GM06990 (cell line): Measurements from ENCODE around the gene TRIM9.

Source experiments
- DNase-seq: peaks from one replicate; pipeline ENCODE4 v3.0.0-alpha.2; 2011; ENCODE audit not compliant: insufficient read length; ENCODE audit errors: extremely low read depth
- H3K27me3 ChIP-seq: replicated peaks from 2 replicates; pipeline ENCODE4 v1.6.0; 2011; ENCODE audit warnings: low read length; ENCODE audit not compliant: control insufficient read depth, insufficient read depth
- H3K36me3 ChIP-seq: 2 replicates; pipeline ENCODE4 v1.5.1; 2011; ENCODE audit warnings: low read length; ENCODE audit not compliant: control insufficient read depth, insufficient read depth
- H3K4me3 ChIP-seq: replicated peaks from 2 replicates; pipeline ENCODE4 v1.5.1; 2011; ENCODE audit warnings: low read depth, mild to moderate bottlenecking, control low read depth, low read length
- TF ChIP-seq, protein P1 (sequence below): IDR thresholded peaks from 2 replicates; pipeline ENCODE4 v1.5.1; 2011; ENCODE audit warnings: low read length, control low read depth, mild to moderate bottlenecking, inconsistent platforms; ENCODE audit not compliant: insufficient read depth, poor library complexity, severe bottlenecking

TRIM9 gene

DNA sequence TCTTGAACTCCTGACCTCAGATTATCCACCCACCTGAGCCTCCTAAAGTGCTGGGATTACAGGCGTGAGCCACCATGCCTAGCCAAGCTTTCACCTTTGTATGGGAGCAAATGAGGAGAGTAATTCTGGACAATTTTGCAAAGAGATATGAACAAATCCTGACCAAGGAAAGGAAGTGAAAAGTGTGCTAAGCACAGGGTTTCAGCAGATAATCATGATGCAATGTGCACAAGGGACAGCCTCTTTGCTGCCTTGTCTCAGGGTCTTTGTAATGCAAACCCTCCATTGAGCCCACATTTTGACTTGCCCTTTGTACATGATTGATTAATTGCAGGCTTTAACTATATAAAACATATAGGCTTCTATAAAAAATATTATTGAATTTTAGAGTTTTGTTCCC is 141.4 kb downstream of the TRIM9 start:
- TF ChIP-seq, protein P1, sequence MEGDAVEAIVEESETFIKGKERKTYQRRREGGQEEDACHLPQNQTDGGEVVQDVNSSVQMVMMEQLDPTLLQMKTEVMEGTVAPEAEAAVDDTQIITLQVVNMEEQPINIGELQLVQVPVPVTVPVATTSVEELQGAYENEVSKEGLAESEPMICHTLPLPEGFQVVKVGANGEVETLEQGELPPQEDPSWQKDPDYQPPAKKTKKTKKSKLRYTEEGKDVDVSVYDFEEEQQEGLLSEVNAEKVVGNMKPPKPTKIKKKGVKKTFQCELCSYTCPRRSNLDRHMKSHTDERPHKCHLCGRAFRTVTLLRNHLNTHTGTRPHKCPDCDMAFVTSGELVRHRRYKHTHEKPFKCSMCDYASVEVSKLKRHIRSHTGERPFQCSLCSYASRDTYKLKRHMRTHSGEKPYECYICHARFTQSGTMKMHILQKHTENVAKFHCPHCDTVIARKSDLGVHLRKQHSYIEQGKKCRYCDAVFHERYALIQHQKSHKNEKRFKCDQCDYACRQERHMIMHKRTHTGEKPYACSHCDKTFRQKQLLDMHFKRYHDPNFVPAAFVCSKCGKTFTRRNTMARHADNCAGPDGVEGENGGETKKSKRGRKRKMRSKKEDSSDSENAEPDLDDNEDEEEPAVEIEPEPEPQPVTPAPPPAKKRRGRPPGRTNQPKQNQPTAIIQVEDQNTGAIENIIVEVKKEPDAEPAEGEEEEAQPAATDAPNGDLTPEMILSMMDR = no peak
- DNase-seq = no peak
- H3K27me3 ChIP-seq = no peaks in the 10 kb centered on the region
- no peaks in the 10 kb centered on the region for H3K36me3 ChIP-seq
- H3K4me3 ChIP-seq = no peak overlapping the region

DNA sequence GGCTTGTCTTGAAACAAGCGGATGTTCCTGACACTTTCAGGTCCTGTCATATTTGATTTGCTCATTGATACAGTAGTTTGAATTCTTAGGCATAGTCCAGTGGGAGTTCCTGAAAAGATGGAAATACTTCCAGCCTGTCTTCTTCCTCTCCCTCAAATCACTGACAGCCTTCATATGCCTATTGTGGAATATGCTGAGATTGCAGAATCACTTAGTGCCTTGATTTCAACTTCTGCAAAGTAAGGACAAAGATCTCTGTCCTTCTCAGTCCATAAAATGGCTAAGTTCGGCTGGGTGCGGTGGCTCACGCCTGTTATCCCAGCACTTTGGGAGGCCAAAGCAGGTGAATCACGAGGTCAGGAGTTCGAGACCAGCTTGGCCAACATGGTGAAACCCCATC is 143.9 kb downstream of the TRIM9 start:
- H3K27me3 ChIP-seq = no peaks in the 10 kb centered on the region
- no peak for DNase-seq
- no peaks in the 10 kb centered on the region for H3K36me3 ChIP-seq
- TF ChIP-seq, protein P1 = no peak
- H3K4me3 ChIP-seq = no peak overlapping the region

DNA sequence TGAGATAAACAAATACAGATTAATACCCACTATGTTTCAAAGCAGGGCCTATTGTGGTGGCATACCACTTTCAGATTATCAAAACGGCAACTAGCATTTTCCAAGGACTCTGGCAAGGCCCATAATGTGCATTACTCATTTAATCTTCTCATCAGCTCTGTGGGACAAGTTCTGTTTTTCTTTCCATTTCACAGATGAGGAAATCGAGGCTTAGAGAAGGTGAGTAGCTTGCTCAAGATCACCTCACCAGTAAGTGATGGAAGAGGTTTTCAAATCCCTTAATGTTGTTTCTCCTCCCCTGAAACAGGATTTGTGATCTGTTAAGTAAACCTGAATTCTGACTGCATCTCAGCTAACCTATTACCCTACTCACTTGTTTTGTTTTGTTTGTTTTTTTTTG is 146.7 kb downstream of the TRIM9 start:
- TF ChIP-seq, protein P1 = no peak
- Histone ChIP-seq H3K27me3 (peaks cover 6% of the 10 kb centered on the region), H3K36me3 (no peaks in the 10 kb centered on the region), H3K4me3 (no peak overlapping the region)
- DNase-seq = no peak

DNA sequence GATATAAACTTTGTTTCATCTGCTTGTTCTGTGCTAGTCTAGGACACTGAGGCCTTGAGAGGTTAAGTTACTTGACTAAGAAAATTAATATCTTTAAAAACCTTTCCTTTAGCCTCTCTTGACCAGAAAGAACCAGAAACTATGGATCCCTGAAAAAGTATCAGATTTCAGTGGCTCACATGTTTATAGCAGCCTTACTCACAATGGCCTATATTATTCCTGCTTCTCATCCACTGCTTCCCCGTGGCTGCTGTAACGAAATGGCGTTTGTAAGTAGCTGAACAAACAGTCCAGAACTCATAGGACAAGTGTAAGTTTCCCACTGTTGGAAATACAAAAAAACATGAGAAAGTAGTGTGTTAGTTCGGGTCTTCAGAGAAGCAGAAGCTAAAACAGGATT is 147.5 kb downstream of the TRIM9 start:
- Histone ChIP-seq H3K36me3 (no peaks in the 10 kb centered on the region), H3K27me3 (peaks cover 8% of the 10 kb centered on the region), H3K4me3 (no peak overlapping the region)
- no peak for DNase-seq
- TF ChIP-seq, protein P1 = no peak

DNA sequence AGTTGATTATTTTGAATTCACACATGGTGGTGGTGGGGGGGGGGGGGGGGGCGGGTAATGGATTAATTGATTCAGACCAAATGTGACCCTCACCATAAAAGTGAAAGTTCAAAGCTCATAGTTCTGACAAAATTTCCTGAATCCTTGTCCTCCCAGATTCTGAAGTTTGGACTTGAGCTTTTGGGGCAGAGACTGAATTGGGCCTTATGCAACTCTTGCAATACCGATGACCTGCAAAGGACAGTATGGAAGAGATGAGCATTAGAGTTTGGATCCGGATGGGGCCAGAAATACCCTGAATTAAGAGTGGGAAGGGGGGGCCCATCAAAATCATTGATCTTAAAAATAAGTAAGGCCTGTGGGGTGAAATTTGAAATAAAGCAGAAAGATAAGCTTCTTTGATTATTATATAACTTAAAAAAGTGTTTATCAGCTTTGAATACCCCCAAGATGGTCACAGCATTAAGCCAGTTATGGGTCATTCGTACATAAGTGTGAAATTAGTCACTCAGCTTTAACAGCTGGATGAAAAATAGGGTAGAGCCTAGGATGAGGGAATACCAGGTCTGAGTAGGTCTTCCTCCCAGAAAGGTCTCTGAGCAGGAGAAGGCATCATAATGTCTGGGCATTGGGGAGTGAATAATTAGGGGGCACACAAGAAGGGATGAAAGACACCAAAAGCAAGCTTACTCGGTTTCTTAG is 148.5 kb downstream of the TRIM9 start:
- Histone ChIP-seq H3K27me3 (peaks cover 8% of the 10 kb centered on the region), H3K4me3 (no peak overlapping the region), H3K36me3 (no peaks in the 10 kb centered on the region)
- TF ChIP-seq, protein P1 = no peak
- DNase-seq = no peak
